ENCODE measurements around the gene SH2D1B.
A peak's percentile ranks its signal among the peaks of the same experiment; 100 is the strongest.

The SH2D1B gene

GRCh38 chr1:162381941-162382750, 29.8 kb downstream of the SH2D1B start:
- no peak for DNase-seq (ENCODE audit: low spot score)

GRCh38 chr1:162381383-162381782, 30.6 kb downstream of the SH2D1B start, which contains the start of gene C1orf226:
Gene C1orf226, plus strand, starts transcription at chr1:162381728. Its CDS starts 174 bp downstream, at chr1:162381902.
- no peak for DNase-seq (ENCODE audit: low spot score)

GRCh38 chr1:162380061-162380846, 31.7 kb downstream of the SH2D1B start:
- no peak for DNase-seq (ENCODE audit: low spot score)

- no peak for DNase-seq (ENCODE audit: low spot score)
Measured at GRCh38 chr1:162376691-162377090, 35.2 kb downstream of the SH2D1B start, which contains the start of gene SPATA46. Gene SPATA46, minus strand, starts transcription at chr1:162376854. Its CDS starts 64 bp downstream, at chr1:162376790.

- DNase-seq (ENCODE audit: low spot score): no peak
Measured at GRCh38 chr1:162375463-162375862, 36.5 kb downstream of the SH2D1B start.

- DNase-seq (ENCODE audit: low spot score): no peak
Measured at GRCh38 chr1:162374406-162374805, 37.5 kb downstream of the SH2D1B start.

- DNase-seq (ENCODE audit: low spot score): no peak
Measured at GRCh38 chr1:162373541-162374260, 38.2 kb downstream of the SH2D1B start.

- no peak for DNase-seq (ENCODE audit: low spot score)
Measured at GRCh38 chr1:162373072-162373427, 38.9 kb downstream of the SH2D1B start.

- no peak for DNase-seq (ENCODE audit: low spot score)
Measured at GRCh38 chr1:162372159-162373071, 39.5 kb downstream of the SH2D1B start.

GRCh38 chr1:162371611-162372010, 40.3 kb downstream of the SH2D1B start:
- no peak for DNase-seq (ENCODE audit: low spot score)

- no peak for DNase-seq (ENCODE audit: low spot score)
Measured at GRCh38 chr1:162370721-162371120, 41.2 kb downstream of the SH2D1B start.

GRCh38 chr1:162370161-162370560, 41.8 kb downstream of the SH2D1B start:
- no peak for DNase-seq (ENCODE audit: low spot score)

GRCh38 chr1:162369571-162369970, 42.4 kb downstream of the SH2D1B start:
- DNase-seq (ENCODE audit: low spot score): no peak

- DNase-seq (ENCODE audit: low spot score): no peak
Measured at GRCh38 chr1:162368451-162368850, 43.5 kb downstream of the SH2D1B start.

GRCh38 chr1:162367772-162368171, 44.2 kb downstream of the SH2D1B start:
- no peak for DNase-seq (ENCODE audit: low spot score)

GRCh38 chr1:162367073-162367472, 44.9 kb downstream of the SH2D1B start:
- no peak for DNase-seq (ENCODE audit: low spot score)

GRCh38 chr1:162366671-162367070, 45.3 kb downstream of the SH2D1B start:
- DNase-seq (ENCODE audit: low spot score): no peak

GRCh38 chr1:162366149-162366548, 45.8 kb downstream of the SH2D1B start:
- peak; percentile 38 for DNase-seq (ENCODE audit: low spot score)

- no peak for DNase-seq (ENCODE audit: low spot score)
Measured at GRCh38 chr1:162365284-162366020, 46.5 kb downstream of the SH2D1B start.

- DNase-seq (ENCODE audit: low spot score): no peak
Measured at GRCh38 chr1:162364498-162364897, 47.4 kb downstream of the SH2D1B start.

- no peak for DNase-seq (ENCODE audit: low spot score)
Measured at GRCh38 chr1:162363823-162364222, 48.1 kb downstream of the SH2D1B start.

All from Ammon's horn (tissue), 1 donor.